Measurements from ENCODE around the gene AFF3.

The AFF3 gene

DNA sequence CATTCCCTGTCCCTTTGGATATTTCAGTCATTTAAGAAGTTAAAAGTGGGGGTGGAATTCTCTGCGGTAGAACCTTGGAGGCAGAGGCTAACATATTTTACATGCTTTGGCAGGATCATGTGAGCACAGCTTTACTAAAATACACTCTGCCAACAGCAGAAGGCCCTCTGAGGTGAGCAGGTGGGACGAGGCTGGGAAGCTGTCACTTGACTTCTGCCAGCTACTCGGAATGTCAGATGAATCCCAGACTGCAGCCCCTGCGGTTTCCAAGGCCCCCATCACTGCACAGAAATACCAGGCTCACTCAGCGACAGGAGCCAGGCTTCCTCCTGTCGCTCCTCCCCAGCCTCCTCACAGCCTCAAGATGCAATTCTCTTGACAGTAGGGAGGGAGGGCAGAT lies 431.7 kb downstream of the AFF3 start:
- TF ChIP-seq TCF4 (CRISPR knock-in tag; IDR thresholded peaks at IDR 0.05; ENCODE audit: borderline replicate concordance) (peak; percentile 30; the same call in 1 of the 2 replicates), BACH2 (CRISPR knock-in tag; IDR thresholded peaks at IDR 0.05; ENCODE audit: borderline replicate concordance) (no peak), ZC3H10 (CRISPR knock-in tag; IDR thresholded peaks at IDR 0.05) (no peak), ARNTL (CRISPR knock-in tag; IDR thresholded peaks at IDR 0.05; ENCODE audit: borderline replicate concordance, low read depth) (no peak), ISL1 (CRISPR knock-in tag; IDR thresholded peaks at IDR 0.05) (no peak; the same call in 1 of the 2 replicates), ZFP30 (CRISPR knock-in tag; IDR thresholded peaks at IDR 0.05) (no peak), ZNF565 (CRISPR knock-in tag; conservative IDR thresholded peaks at IDR 0.05; ENCODE audit: low read depth) (no peak), PATZ1 (CRISPR knock-in tag; IDR thresholded peaks at IDR 0.05; ENCODE audit: borderline replicate concordance) (peak; percentile 44; the same call in 1 of the 2 replicates)
- peak; percentile 87 for ATAC-seq

- TF ChIP-seq PPARA (CRISPR knock-in tag; IDR thresholded peaks at IDR 0.05; ENCODE audit: borderline replicate concordance) (no peak), ZFP3 (CRISPR knock-in tag; IDR thresholded peaks at IDR 0.05) (no peak), ZFP30 (CRISPR knock-in tag; IDR thresholded peaks at IDR 0.05) (no peak), ZNF565 (CRISPR knock-in tag; conservative IDR thresholded peaks at IDR 0.05; ENCODE audit: low read depth) (no peak), ISL1 (CRISPR knock-in tag; IDR thresholded peaks at IDR 0.05) (no peak), BACH2 (CRISPR knock-in tag; IDR thresholded peaks at IDR 0.05; ENCODE audit: borderline replicate concordance) (no peak), ZNF70 (CRISPR knock-in tag; IDR thresholded peaks at IDR 0.05) (no peak), ARNTL (CRISPR knock-in tag; IDR thresholded peaks at IDR 0.05; ENCODE audit: borderline replicate concordance, low read depth) (no peak), TOX (CRISPR knock-in tag; IDR thresholded peaks at IDR 0.05; ENCODE audit: borderline replicate concordance) (no peak), ZNF8 (CRISPR knock-in tag; IDR thresholded peaks at IDR 0.05) (no peak), POU6F1 (CRISPR knock-in tag; IDR thresholded peaks at IDR 0.05; ENCODE audit: borderline replicate concordance, low read depth) (no peak), ZC3H10 (CRISPR knock-in tag; IDR thresholded peaks at IDR 0.05) (no peak), TSHZ2 (CRISPR knock-in tag; IDR thresholded peaks at IDR 0.05) (no peak), OSR1 (CRISPR knock-in tag; IDR thresholded peaks at IDR 0.05) (no peak), CSDC2 (CRISPR knock-in tag; IDR thresholded peaks at IDR 0.05) (no peak), RARB (CRISPR knock-in tag; IDR thresholded peaks at IDR 0.05) (no peak)
- TF ChIP-seq, protein P1, sequence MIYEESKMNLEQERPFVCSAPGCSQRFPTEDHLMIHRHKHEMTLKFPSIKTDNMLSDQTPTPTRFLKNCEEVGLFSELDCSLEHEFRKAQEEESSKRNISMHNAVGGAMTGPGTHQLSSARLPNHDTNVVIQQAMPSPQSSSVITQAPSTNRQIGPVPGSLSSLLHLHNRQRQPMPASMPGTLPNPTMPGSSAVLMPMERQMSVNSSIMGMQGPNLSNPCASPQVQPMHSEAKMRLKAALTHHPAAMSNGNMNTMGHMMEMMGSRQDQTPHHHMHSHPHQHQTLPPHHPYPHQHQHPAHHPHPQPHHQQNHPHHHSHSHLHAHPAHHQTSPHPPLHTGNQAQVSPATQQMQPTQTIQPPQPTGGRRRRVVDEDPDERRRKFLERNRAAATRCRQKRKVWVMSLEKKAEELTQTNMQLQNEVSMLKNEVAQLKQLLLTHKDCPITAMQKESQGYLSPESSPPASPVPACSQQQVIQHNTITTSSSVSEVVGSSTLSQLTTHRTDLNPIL (CRISPR knock-in tag; IDR thresholded peaks at IDR 0.05; ENCODE audit: low read depth): no peak
- no peak for ATAC-seq
Measured at GRCh38 chr2:99709229-99709628, 433.2 kb downstream of the AFF3 start.

DNA sequence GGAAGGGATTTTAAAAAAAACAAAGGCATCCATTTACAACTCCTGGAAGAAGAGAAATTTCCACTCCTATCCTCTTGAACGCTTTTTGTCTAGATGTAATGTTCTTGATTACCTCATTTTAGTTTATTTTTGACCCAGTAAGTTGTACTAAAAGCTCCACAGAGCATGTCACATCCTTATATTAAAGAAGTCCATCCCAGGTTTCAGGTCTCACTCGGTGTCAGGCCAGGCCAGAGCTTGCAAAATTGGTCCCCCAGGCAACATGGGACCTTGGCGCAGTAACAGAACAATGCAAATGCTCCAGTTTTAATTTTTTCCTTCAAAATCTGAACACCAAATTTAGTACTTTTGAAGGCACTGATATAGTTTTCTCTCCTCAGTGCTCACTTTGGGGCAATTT lies 434.2 kb downstream of the AFF3 start:
- TF ChIP-seq GLIS3 (CRISPR knock-in tag; IDR thresholded peaks at IDR 0.05) (no peak), ESRRG (CRISPR knock-in tag; IDR thresholded peaks at IDR 0.05) (no peak), ARNTL (CRISPR knock-in tag; IDR thresholded peaks at IDR 0.05; ENCODE audit: borderline replicate concordance, low read depth) (no peak), TSHZ2 (CRISPR knock-in tag; IDR thresholded peaks at IDR 0.05) (0 out of 2 replicates have a peak, but pooled peaks have one; percentile 35)

More for the DNA sequence above, 434.2 kb downstream of the AFF3 start:
- ATAC-seq: no peak

Measured in SK-N-SH treated with all-trans-retinoic acid at 6 μM for 48 hours (cell line).